K562 (cell line): ENCODE measurements around the gene ADAM10.

Experiments used
- ARNT ChIP-seq, 2 experiments: fragments of 450-650 bp; IDR thresholded peaks; 2 replicates each; pipeline ENCODE4 v1.6.1; 2016; ENCODE audit warnings: mild to moderate bottlenecking in 1 of 2
- CHD4 ChIP-seq: fragments of 200-600 bp; sonication (generic); IDR thresholded peaks from 3 replicates; pipeline ENCODE4 v1.6.1; 2012; ENCODE audit warnings: low read depth, mild to moderate bottlenecking, mixed read lengths, low read length, inconsistent platforms; ENCODE audit not compliant: insufficient read depth, insufficient replicate concordance, poor library complexity, severe bottlenecking
- CTCF ChIP-seq, 3 experiments: IDR thresholded peaks in 2 of 3; conservative IDR thresholded peaks in 1 of 3; 2 replicates each; pipeline ENCODE4 v1.5.1; 2011 to 2012; ENCODE audit warnings: low read length in 3 of 3, mild to moderate bottlenecking in 3 of 3, control low read depth in 2 of 3, improper control_type of control experiment in 1 of 3, inconsistent platforms in 1 of 3, low read depth in 1 of 3, mixed read lengths in 1 of 3, moderate library complexity in 1 of 3; ENCODE audit not compliant: insufficient read depth in 2 of 3
- GABPA ChIP-seq: fragments of 200-800 bp; sonication (Bioruptor generic); conservative IDR thresholded peaks from 2 replicates; pipeline ENCODE4 v1.6.1; 2016; ENCODE audit warnings: low read depth, missing genetic modification characterization, missing compliant biosample characterization
- NCOA2 ChIP-seq, 2 experiments: fragments of 450-650 bp; IDR thresholded peaks; 2 replicates each; pipeline ENCODE4 v1.6.1; 2018; ENCODE audit warnings: mild to moderate bottlenecking in 2 of 2, moderate library complexity in 1 of 2; ENCODE audit not compliant: partially characterized antibody in 2 of 2
- POLR2A ChIP-seq: fragments of 450-650 bp; conservative IDR thresholded peaks from 2 replicates; pipeline ENCODE4 v1.6.1; 2016
- ZC3H8 ChIP-seq: fragments of 450-650 bp; IDR thresholded peaks from 2 replicates; pipeline ENCODE4 v1.6.1; 2017
- ZNF431 ChIP-seq: sonication (generic); formaldehyde crosslinking; IDR thresholded peaks from 2 replicates; pipeline ENCODE4 v1.8.0; 2022; ENCODE audit warnings: mild to moderate bottlenecking, missing genetic modification reagents
- ZNF507 ChIP-seq: conservative IDR thresholded peaks from 2 replicates; pipeline ENCODE4 v1.6.1; 2017; ENCODE audit warnings: missing genetic modification characterization, missing compliant biosample characterization
- TF ChIP-seq, protein P1 (sequence below): sonication (generic); formaldehyde crosslinking; IDR thresholded peaks from 2 replicates; pipeline ENCODE4 v1.8.1; 2023; ENCODE audit warnings: mild to moderate bottlenecking, missing genetic modification reagents

DNA sequence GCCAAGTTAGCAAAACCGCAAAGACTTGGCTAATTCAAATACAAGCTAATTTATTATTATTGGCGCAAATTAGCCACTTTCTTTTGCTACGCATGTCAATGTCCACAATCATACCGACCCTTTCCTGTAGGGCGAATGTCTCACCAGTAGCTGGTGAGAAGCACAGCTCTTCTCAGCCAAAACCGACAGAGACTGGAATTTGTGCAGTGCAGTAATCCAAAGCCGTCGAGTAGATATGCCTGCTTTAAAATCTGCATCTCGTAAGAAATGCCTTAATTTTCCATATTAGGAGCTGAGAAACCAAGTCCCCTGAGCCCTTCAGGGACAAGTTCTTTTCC, 21.0 kb upstream of the ADAM10 start:
- TF ChIP-seq CHD4 (no peak), ZC3H8 (no peak), ARNT (IDR thresholded peaks at IDR 0.05) (peak in 1 of 2 experiments; percentile 49; a peak in 1 of 4 replicates), POLR2A (no peak), NCOA2 (IDR thresholded peaks at IDR 0.05; ENCODE audit: partially characterized antibody in 2 of 2) (no peak), ZNF507 (tag) (no peak), CTCF (IDR thresholded peaks at IDR 0.05 in 2 of 3, conservative IDR thresholded peaks at IDR 0.05 in 1 of 3; ENCODE audit: insufficient read depth in 2 of 3, low read depth in 1 of 3, low read length in 3 of 3) (no peak), ZNF431 (CRISPR knock-in tag) (no peak), GABPA (tag) (no peak)
- TF ChIP-seq, protein P1, sequence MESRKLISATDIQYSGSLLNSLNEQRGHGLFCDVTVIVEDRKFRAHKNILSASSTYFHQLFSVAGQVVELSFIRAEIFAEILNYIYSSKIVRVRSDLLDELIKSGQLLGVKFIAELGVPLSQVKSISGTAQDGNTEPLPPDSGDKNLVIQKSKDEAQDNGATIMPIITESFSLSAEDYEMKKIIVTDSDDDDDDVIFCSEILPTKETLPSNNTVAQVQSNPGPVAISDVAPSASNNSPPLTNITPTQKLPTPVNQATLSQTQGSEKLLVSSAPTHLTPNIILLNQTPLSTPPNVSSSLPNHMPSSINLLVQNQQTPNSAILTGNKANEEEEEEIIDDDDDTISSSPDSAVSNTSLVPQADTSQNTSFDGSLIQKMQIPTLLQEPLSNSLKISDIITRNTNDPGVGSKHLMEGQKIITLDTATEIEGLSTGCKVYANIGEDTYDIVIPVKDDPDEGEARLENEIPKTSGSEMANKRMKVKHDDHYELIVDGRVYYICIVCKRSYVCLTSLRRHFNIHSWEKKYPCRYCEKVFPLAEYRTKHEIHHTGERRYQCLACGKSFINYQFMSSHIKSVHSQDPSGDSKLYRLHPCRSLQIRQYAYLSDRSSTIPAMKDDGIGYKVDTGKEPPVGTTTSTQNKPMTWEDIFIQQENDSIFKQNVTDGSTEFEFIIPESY = no peak
